Adipocyte (in vitro differentiated cells): ENCODE results near the gene CRIM1.
A peak's percentile ranks its signal among the peaks of the same experiment; 100 is the strongest.

Experiments used
- DNase-seq: peaks from one replicate; pipeline ENCODE4 v3.0.0-alpha.2; 2015; ENCODE audit warnings: low read depth
- H3K27me3 ChIP-seq: replicated peaks from 2 replicates; pipeline ENCODE4 v1.7.0; 2013; ENCODE audit warnings: mild to moderate bottlenecking, low read length, moderate library complexity; ENCODE audit not compliant: control insufficient read depth, insufficient read depth
- H3K36me3 ChIP-seq: 2 replicates; pipeline ENCODE4 v1.7.0; 2013; ENCODE audit warnings: low read length, mild to moderate bottlenecking, moderate library complexity; ENCODE audit not compliant: control insufficient read depth, insufficient read depth, severe bottlenecking
- H3K4me1 ChIP-seq: 2 replicates; pipeline ENCODE4 v1.7.0; 2013; ENCODE audit warnings: mild to moderate bottlenecking, low read length, moderate library complexity; ENCODE audit not compliant: control insufficient read depth, insufficient read depth
- H3K4me3 ChIP-seq: 2 replicates; pipeline ENCODE4 v1.7.0; 2013; ENCODE audit warnings: mild to moderate bottlenecking, low read length, moderate library complexity
- H3K9ac ChIP-seq: 2 replicates; pipeline ENCODE4 v1.7.0; 2013; ENCODE audit warnings: mild to moderate bottlenecking, low read length, moderate library complexity
- H3K9me3 ChIP-seq: 2 replicates; pipeline ENCODE4 v1.7.0; 2013; ENCODE audit warnings: mild to moderate bottlenecking, low read length, moderate library complexity; ENCODE audit not compliant: control insufficient read depth

CRIM1 gene

GRCh38 chr2:36388472-36388871, 32.9 kb downstream of the CRIM1 start:
- peak overlapping the region; percentile 16 for H3K4me3 ChIP-seq
- peaks cover 19% of the 10 kb centered on the region for H3K36me3 ChIP-seq
- H3K27me3 ChIP-seq, result no peaks in the 10 kb centered on the region
- H3K9me3 ChIP-seq, result no peaks in the 10 kb centered on the region
- H3K4me1 ChIP-seq, result peaks cover 33% of the 10 kb centered on the region
- H3K9ac ChIP-seq, result no peak overlapping the region
- no peak for DNase-seq

GRCh38 chr2:36389091-36389564, 33.5 kb downstream of the CRIM1 start:
- no peak overlapping the region for H3K9ac ChIP-seq
- no peaks in the 10 kb centered on the region for H3K27me3 ChIP-seq
- DNase-seq, result peak; percentile 71
- H3K4me3 ChIP-seq, result peak overlapping the region; percentile 16
- H3K36me3 ChIP-seq, result peaks cover 14% of the 10 kb centered on the region
- no peaks in the 10 kb centered on the region for H3K9me3 ChIP-seq
- H3K4me1 ChIP-seq, result peaks cover 34% of the 10 kb centered on the region

GRCh38 chr2:36389577-36389976, 34.0 kb downstream of the CRIM1 start:
- Histone ChIP-seq H3K4me3 (no peak overlapping the region), H3K9me3 (no peaks in the 10 kb centered on the region), H3K9ac (no peak overlapping the region), H3K4me1 (peaks cover 35% of the 10 kb centered on the region), H3K27me3 (no peaks in the 10 kb centered on the region), H3K36me3 (peaks cover 10% of the 10 kb centered on the region)
- no peak for DNase-seq

- no peak for DNase-seq
- Histone ChIP-seq H3K9ac (no peak overlapping the region), H3K27me3 (no peaks in the 10 kb centered on the region), H3K4me1 (peaks cover 29% of the 10 kb centered on the region), H3K4me3 (no peak overlapping the region), H3K9me3 (no peaks in the 10 kb centered on the region), H3K36me3 (peaks cover 22% of the 10 kb centered on the region)
These were observed 37.1 kb downstream of the CRIM1 start for GRCh38 chr2:36392571-36393255.

- H3K27me3 ChIP-seq, result no peaks in the 10 kb centered on the region
- H3K4me3 ChIP-seq, result no peak overlapping the region
- no peak overlapping the region for H3K9ac ChIP-seq
- DNase-seq, result no peak
- H3K36me3 ChIP-seq, result peaks cover 28% of the 10 kb centered on the region
- H3K4me1 ChIP-seq, result peaks cover 23% of the 10 kb centered on the region
- no peaks in the 10 kb centered on the region for H3K9me3 ChIP-seq
These were observed 38.2 kb downstream of the CRIM1 start for GRCh38 chr2:36393738-36394256.

GRCh38 chr2:36394804-36395203, 39.2 kb downstream of the CRIM1 start:
- peaks cover 25% of the 10 kb centered on the region for H3K36me3 ChIP-seq
- no peak for DNase-seq

GRCh38 chr2:36395866-36396265, 40.3 kb downstream of the CRIM1 start:
- Histone ChIP-seq H3K36me3 (peaks cover 21% of the 10 kb centered on the region), H3K4me3 (no peak overlapping the region), H3K9ac (no peak overlapping the region), H3K9me3 (no peaks in the 10 kb centered on the region), H3K27me3 (no peaks in the 10 kb centered on the region), H3K4me1 (peaks cover 12% of the 10 kb centered on the region)
- no peak for DNase-seq

More at GRCh38 chr2:36394804-36395203, 39.2 kb downstream of the CRIM1 start:
- peaks cover 19% of the 10 kb centered on the region for H3K4me1 ChIP-seq
- no peak overlapping the region for H3K9ac ChIP-seq
- no peaks in the 10 kb centered on the region for H3K27me3 ChIP-seq
- no peak overlapping the region for H3K4me3 ChIP-seq
- no peaks in the 10 kb centered on the region for H3K9me3 ChIP-seq

GRCh38 chr2:36396878-36397539, 41.4 kb downstream of the CRIM1 start:
- Histone ChIP-seq H3K4me1 (peaks cover 12% of the 10 kb centered on the region), H3K9me3 (no peaks in the 10 kb centered on the region), H3K27me3 (no peaks in the 10 kb centered on the region), H3K9ac (no peak overlapping the region), H3K4me3 (no peak overlapping the region), H3K36me3 (peaks cover 26% of the 10 kb centered on the region)
- DNase-seq, result no peak

GRCh38 chr2:36397728-36398413, 42.3 kb downstream of the CRIM1 start:
- Histone ChIP-seq H3K9me3 (no peaks in the 10 kb centered on the region), H3K4me1 (peaks cover 12% of the 10 kb centered on the region), H3K4me3 (no peak overlapping the region), H3K9ac (no peak overlapping the region), H3K36me3 (peaks cover 26% of the 10 kb centered on the region), H3K27me3 (no peaks in the 10 kb centered on the region)
- DNase-seq, result no peak

GRCh38 chr2:36399050-36399449, 43.5 kb downstream of the CRIM1 start:
- peak; percentile 66 for DNase-seq
- no peaks in the 10 kb centered on the region for H3K27me3 ChIP-seq
- H3K4me3 ChIP-seq, result no peak overlapping the region
- peaks cover 16% of the 10 kb centered on the region for H3K4me1 ChIP-seq
- peaks cover 26% of the 10 kb centered on the region for H3K36me3 ChIP-seq
- H3K9me3 ChIP-seq, result no peaks in the 10 kb centered on the region
- H3K9ac ChIP-seq, result no peak overlapping the region

- H3K4me1 ChIP-seq, result peaks cover 18% of the 10 kb centered on the region
- DNase-seq, result peak; percentile 71
These were observed 48.2 kb downstream of the CRIM1 start for GRCh38 chr2:36403675-36404230.

More at GRCh38 chr2:36403675-36404230, 48.2 kb downstream of the CRIM1 start:
- H3K27me3 ChIP-seq, result no peaks in the 10 kb centered on the region
- no peak overlapping the region for H3K9ac ChIP-seq
- H3K36me3 ChIP-seq, result peaks cover 14% of the 10 kb centered on the region
- H3K9me3 ChIP-seq, result no peaks in the 10 kb centered on the region
- no peak overlapping the region for H3K4me3 ChIP-seq
